Measurements from ENCODE around the gene NR2E1.

The NR2E1 gene

DNA sequence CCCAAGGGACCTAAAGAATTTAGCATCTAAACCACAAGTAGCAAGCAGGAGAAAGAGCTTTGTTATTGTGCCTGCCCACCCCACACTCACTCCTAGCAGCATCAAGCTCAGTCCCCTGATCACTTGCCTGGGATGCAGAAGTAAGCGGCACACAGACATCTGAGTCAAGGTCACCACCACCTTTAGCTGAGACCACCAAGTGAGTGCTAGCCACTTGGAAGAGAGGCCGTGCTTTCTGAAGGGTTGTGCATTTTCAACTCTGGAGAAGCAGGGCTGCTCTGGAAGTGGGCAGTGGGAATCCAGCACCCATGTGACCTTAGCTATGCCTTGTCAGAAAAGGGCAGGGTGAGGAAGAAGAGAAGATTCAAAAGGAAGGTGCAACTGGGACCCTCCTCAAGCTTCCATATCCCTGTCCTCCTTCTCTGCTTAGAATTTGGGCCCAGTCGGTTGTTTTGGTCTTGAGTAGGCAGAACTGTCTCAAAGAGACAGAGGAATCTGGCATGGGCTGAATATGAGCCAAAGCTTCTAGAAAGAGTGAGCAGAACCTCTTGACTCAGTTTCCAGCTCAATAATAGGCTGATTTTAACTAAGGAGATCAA lies 6.2 kb downstream of the NR2E1 start:
- DNase-seq, result no peak

DNA sequence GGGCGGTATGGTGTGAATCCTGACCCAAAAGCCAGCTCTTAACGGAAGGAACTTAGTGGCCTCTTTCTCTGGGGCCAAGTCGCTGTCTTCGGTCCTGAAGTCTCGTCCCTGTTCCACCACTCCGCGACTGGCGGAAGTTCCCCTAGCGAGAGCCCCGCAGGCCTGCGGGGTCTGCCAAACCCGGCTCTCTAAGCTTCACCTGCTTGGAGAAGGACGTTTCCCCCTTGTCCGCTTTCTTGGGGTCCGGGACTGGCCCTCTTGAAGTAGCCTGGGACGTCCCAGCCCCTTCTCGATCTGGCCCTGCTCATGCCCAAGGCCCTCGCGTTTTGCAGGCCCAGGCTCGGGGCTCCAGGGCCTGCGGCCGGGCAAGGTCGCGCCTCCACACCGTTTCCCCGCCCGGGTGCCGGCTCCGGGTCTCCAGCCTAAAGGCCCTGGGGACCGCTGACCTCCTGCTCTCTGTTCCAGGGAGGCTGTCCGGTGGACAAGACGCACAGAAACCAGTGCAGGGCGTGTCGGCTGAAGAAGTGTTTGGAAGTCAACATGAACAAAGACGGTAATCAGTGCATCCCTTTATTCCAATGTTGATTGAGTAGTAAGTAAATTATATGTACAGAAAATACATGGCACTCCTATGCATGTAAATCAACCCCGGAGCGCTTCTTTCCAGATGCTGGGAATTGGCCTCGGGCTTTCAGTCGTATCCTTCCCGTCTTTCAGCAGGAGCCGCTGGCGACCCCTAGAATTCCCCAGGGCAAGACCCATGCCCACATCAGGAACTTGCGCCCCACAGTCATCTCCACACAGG lies 8.8 kb downstream of the NR2E1 start:
- no peak for DNase-seq

DNA sequence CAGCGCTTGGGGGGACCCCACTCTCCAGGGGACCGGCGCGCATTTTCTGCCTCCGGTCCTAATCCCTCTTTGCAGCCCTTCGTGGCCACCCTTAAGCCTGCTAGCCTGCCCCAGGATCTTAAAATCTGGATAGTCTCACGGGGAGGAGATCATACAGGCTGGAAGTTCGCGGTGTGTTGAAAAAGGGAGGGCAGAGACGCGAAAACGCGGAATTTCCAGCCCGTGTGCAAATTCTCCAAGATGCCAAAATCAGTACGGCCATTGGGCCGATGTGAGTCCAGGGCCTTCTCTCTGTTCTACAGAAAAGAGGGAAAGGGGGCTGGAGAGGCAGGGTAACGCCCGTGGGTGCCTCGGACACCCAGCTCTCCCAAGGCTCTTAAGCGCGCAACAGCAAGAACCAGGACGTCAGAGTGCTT lies 9.4 kb downstream of the NR2E1 start:
- DNase-seq, result no peak

DNA sequence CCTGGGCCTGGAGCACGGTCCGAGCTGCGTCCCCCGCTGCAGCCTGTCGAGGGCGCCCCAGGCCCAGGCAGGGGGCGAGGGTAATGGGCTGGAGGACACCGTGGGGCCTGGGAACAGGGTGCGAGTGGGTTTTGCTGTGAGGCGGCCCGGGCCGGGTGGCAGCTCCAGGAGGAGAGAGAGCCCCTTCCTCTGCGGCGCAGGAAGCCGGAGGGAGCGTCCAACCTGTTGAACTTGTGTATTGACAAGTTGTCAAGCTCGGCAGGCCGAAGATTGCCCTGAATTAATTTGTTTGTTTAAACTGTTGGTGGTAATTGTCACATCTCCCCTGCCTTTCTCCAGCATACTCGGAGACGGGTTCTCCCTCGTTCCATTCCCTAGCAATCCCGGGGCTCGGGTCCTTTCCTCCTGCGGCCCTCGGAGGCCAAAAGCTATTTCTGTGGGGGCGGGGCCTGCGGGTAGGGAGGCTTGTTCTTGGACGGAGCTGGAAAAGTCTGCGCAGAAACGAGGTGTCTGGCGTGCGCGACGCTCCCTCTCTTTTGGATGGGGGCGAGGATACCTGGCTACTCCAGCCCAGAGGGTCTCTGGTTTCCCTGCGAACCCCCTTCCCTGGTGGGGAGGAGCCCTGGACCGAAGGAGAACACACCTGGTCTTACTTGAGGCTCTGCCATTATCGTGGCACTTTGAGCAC lies 9.9 kb downstream of the NR2E1 start:
- no peak for DNase-seq

DNA sequence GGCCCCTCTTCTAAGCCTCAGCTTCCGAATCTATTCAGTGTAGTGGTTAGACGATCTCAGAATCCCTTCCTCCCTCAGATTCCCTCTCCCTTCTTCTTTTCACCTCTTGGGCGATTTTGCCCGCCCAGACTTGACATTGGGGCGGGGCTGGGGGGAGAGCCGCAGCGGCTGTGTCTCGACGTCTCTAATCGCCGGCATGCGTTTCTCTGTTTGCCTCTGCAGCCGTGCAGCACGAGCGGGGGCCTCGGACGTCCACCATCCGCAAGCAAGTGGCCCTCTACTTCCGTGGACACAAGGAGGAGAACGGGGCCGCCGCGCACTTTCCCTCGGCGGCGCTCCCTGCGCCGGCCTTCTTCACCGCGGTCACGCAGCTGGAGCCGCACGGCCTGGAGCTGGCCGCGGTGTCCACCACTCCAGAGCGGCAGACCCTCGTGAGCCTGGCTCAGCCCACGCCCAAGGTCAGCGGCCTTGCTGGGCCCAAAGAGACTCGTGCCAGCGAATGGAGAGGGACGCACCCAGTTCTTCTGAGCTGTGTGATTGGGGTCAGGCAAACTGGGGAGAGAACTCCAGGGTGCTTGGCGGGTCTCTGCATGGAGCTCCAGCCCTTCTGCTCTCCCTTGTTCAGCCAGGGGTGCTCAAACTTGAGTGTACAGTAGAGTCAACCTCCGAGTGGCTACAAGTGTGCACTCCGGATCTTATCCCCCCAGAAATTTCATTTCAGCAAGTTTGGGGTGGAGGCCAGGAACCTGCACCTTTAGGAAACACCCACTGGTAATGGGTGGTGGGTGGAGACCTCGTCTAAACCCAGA lies 10.7 kb downstream of the NR2E1 start:
- DNase-seq, result no peak

DNA sequence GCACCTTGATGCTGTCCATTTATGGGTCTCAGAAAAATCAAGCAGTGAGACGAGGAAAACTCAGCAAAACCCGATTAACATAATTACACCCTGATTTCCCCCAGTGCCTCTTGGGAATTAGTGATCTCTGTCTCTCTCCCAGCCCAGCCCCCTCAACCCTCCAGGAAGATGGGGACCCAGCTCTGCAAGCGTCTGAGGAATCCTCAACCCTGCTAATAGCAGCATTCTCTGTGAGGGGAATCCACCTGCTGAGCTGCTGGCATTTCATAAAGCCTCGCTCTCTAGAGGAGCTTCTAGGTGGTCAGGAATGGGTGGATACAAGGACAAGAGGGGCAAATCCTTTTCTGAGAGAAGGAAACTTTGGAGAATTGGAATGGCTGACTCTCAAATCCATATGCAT lies 13.9 kb downstream of the NR2E1 start:
- no peak for DNase-seq

DNA sequence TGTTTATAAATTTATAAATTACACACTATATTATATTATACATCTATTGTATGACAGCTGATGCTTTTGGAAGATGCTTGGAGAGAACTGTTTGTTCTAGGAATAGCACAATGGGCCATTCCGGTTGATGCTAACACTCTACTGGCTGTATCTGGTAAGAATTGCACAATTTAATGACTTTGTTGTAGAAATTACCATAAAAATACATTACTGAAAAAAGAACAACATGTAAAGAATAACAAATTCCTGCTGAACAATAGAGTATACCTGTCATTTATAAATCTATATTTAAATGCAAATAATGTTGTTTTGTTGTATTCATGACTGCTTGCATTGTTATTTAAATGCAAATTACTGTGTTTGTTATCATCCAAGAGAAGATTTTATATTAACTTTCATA lies 14.4 kb downstream of the NR2E1 start:
- DNase-seq, result no peak

DNA sequence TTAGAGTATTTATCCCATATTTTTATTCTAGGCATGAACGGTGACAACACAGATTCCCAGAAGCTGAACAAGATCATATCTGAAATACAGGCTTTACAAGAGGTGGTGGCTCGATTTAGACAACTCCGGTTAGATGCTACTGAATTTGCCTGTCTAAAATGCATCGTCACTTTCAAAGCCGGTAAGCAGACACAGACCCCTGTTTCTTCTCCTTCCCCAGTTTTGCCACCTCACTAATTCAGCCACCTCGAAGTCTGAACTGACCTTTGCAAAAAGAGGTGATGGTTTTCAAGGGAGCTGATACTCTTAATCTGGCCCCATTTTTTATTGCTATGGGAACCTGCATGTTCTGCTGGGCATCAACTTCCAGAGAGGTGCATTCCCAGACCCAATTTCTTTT lies 15.0 kb downstream of the NR2E1 start:
- no peak for DNase-seq

DNA sequence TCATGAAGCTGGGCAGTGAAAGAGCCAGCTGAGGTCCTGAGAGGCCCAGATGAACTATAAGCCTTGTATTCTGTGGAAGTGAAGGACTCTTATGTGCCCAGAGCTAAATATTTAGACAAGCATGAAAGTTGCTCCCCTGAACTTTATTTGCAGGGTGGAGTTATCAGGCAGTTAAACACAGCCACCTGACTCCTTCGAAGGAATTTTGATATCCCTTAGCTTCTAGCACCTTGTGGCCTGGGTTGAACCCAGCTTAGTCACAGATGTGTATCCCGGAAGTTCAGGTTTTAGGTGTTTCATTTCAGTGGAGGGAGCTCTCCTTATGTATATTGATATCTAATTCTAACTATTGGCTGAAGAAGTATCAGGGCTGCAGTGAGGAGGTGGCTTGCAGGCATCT lies 20.4 kb downstream of the NR2E1 start:
- no peak for DNase-seq

DNA sequence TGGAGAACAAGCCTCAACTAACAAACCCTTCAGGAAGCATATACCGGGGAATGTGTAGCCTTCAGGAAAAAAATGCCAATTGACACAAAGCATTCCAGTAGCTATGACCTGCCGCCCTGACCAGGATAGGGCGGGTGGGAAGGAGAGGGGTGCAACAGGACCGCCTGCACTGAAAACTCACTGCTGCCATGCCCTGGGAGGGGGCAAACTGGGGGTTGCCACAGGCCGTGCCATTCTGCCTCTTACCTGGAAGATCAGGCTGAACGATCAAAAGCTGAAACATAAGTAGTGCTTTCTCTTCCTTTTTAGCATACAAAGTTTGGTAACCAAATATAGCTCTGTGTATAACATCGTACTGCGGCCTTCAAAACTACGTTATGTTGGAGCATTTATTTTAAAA lies 21.7 kb downstream of the NR2E1 start:
- no peak for DNase-seq

DNA sequence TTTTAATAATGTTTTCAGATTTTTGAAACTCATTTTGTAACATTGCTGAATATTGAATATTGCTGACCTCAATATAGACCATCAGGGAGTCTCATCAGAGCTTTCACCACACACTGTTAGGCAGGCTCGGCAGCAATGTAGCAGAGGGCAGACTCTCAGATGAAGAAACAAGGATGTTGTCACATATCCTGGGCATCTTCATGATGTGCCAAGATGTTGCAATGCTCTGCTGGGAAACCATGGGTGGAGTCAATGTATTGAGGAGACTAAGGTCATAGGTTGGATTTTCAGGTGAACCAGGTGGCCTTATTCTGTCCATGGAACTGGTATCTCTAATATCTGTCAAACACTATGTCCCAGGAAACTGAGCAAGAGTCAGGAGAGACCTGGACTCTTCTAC lies 27.3 kb downstream of the NR2E1 start:
- no peak for DNase-seq

DNA sequence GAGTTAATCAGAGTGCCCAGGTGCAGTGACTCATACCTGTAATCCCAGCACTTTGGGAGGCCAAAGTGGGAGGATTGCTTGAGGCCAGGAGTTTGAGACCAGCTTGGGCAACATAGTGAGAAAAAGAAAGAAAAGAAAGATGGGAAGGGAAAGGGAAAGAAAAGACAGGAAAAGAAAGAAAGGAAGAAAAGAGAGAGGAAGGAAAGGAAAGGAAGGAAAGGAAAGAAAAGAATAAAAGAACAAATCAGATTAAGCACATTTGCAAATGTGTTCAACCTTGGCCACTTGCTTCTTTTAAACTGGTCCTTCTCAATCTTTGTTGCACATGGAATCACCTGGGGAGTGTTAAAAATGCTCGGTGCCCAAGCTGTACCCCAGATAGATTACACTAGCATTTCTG lies 28.0 kb downstream of the NR2E1 start:
- no peak for DNase-seq

DNA sequence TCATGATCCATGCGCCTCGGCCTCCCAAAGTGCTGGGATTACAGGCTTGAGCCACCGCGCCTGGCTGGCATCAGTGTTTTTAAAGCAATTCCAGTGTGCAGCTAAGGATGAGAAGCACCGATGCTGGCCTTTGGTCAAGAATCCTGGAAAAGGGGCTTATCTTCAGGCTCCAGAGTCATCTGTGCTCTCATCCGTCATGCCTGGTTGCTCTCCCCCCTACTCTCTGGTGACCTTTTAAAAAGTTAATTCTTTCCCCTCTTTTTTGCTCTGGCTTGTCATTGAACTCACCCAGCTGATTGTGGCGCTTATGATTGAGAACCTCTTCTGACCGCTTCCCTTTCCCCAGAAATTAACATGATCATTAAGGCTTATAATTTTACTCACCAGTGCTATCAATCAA lies 28.7 kb downstream of the NR2E1 start:
- no peak for DNase-seq

DNA sequence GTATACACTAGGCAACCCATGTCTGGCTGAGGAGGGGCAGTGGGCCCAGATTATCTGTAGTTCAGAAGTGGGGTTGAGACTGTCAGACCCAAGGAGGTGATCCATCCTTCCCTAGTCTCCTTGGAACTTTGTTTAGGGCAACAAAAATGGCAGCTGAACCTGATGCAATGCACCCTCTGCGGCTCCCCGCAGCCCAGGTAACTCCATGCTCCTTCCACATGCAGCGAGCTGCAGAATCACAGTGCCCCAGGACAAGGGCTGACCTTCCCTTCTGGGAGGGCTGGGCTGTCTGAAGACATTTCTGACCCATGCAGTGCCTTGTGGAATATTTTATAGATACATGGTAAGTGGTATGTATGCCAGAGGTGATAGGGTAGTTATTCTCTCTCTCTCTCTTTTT lies 29.4 kb downstream of the NR2E1 start:
- DNase-seq, result no peak

DNA sequence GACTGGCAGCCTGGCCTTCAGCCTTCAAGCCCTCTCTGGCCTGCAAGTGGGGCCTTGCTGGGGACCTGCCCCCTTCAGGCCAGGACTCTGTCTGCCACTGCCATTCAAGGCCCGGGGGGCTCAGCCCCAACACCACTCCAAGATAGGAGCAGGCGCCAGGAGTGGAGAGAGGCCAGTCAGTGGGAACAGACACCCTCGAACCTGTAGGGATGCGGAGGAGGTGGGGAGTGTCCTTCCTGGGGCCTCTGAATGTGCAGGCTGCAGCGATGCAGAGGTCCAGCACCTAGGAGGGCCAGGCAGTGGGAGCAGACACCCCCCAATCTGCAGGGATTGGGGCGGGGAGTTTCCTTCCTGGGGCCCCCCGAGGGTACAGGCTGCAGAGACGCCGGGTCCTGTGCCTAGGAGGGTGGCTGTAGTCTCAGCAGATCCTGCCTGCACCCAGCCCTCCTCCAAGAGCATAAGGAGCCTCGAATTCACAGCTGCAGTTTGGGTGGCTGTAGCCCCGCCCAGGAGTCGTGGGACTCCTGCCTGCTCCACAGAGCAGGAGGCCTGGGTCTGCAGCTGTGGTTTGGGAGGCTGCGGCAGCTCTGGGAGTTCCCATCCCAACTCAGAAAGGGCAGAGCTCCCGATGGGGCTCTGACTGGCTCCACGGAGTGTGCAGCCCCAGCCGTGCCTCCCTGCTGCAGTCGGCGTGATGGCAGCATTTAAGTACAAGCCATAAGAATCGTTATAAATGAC lies 33.1 kb downstream of the NR2E1 start:
- no peak for DNase-seq

DNA sequence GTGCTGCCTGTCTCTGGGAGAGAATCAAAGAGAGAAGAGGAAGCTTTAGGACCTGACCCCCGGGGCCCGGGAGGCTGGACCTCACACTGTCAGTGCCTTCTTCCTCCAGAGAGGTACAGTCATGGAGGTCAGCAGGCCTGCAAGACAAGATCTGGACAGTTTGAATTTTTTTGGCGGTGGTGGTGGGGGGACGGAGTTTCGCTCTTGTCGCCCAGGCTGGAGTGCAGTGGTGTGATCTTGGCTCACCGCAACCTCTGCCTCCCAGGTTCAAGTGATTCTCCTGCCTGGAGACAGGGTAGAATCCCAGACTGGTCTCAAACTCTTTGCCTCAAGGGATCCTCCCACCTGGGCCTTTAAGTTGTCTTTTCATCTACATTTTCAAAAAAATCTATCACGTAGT lies 34.4 kb downstream of the NR2E1 start:
- no peak for DNase-seq

DNA sequence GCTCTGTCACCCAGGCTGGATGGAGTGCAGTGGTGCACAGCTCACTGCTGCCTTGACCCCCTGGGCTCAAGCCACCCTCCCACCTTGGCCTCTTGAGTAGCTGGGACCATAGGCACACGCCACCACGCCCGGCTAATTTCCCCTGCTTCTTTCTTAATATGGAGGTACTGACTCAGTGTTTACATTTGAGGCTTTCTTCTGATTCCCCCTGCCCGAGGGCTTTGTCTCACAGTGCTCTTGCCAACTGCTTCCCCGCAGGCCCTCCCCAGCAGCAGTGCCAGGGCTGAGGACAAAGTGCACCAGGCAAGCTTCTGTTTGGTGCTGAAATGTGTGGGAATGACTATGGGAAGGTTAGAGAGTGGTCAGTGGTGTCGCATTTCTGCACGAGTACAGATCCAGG lies 34.8 kb downstream of the NR2E1 start:
- no peak for DNase-seq

DNA sequence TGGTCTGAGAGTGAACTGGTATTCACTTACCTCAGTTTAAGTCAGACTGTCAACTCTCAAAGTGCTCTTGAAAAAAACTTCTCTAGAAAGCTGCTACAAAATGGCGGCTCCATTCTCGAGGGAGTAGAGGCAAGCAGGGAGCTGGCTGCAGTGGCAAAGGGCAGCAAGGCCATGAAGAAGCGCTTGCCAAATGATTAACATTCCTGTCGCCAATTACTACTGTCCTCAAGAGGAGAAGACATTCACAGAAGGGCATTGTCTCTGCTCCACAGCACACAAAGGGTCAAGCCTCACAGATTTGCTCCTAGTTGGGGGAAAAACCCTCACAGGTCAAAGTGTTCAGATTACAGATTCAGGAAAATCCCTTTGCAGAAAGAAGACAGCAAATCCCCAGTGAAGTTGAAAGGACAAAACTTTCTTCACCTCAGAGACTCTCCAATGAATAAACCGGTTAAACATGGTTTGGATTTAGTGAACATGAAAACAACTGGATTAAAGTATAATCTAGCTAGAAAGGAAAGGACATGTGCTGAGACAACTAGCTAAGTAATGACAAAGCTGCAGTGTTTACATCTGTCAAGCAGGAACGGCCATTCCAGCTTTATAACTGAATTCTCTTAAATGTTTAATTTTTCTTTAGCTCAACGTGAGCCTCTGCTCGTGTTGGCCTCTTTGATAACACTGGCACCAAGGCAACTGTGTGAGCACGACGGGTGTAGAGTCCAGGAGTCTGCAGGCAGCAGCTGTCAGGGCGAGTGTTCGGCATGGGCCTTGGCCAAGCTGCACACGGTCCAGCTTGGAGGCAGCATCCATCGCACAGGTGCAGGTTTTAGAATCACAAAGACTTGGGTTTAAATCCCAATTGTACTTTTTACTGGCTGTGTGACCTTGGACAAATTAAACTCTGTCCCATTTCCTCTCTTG lies 37.6 kb downstream of the NR2E1 start:
- no peak for DNase-seq

DNA sequence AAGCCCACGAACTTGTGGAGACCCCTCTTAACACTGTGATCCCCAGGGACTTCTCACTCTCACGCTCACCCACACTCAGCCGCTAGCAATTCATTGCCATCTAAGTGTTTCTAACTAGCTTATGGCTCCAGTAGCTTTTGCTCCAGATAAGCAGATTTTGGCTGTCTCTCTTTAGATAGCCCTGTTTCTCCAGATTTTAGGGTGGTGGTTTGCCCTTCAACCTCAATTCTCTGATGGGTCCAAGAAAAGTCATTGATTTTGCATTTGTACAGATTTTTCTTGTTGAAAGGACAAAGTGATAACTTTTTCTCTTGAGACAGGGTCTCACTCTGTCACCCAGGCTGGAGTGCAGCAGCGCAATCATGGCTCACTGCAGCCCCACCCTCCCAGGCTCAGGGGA lies 41.2 kb downstream of the NR2E1 start:
- DNase-seq, result no peak

DNA sequence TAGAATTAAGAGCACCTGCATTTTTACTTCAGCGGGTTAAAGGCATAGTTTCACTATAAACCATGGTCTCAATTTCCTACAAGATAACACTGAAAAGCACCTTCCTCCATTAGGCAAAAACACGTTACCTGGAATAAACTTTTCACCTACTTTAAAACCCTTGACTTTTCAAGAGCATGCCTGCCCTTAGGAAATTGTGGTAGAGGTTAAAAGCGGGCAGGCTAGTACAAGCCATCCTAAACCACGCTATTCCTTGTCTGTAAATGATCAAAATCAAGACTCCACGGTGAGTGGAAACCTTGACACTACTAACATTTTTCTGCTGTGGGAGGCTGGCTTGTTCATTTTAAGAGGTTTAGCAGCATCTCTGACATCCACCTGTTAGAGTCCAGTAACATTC lies 43.9 kb downstream of the NR2E1 start:
- no peak for DNase-seq

DNA sequence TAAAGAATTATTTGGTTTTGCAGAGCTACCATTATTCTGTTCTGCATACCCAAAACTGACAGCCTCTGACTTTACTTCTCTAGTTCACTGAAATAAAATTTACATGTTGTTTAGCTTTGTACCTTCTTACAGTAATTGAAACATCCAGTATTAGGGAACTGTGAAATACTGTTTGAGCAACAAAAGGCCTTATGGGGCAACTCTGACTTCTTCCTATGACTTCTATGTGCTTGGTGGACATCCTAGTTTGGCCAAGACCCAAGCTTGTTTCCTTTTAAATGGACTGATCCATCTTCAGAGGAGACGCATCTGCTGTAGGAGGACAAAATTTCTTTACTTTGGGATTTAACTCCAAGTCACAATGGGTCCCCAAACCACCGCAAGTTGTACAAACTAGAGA lies 44.7 kb downstream of the NR2E1 start:
- DNase-seq, result no peak

DNA sequence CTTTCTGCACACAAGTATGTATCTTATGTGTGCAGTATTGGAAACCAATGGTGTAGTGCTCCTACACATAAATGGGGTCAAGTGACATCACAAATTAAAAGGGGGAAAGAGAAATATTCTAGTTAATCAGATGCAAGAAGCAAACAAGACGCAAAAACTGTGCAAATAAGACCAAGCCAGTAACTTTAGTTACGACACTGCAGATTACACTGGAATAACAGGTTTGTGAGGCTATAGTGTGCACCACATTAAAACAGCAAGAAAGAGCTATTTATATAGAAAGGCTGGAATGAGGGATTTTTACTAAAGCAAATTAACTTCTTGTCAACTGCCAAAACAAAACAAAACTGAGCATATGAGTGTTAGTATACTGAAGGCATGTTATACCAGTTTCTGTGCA lies 45.8 kb downstream of the NR2E1 start:
- no peak for DNase-seq
